Inflammatory macrophage treated with lipopolysaccharide for 4 hours (primary cell): ENCODE results near the gene TARBP2.
A peak's percentile ranks its signal among the peaks of the same experiment; 100 is the strongest.
"Not testable (repeated sequence)": the region's sequence is repeated elsewhere in the genome, so short reads cannot be mapped to it uniquely, and the experiment has no call there.

Source experiments
- DNase-seq: peaks from one replicate; pipeline ENCODE4 v3.0.0-alpha.2; 2020

TARBP2 gene

DNA sequence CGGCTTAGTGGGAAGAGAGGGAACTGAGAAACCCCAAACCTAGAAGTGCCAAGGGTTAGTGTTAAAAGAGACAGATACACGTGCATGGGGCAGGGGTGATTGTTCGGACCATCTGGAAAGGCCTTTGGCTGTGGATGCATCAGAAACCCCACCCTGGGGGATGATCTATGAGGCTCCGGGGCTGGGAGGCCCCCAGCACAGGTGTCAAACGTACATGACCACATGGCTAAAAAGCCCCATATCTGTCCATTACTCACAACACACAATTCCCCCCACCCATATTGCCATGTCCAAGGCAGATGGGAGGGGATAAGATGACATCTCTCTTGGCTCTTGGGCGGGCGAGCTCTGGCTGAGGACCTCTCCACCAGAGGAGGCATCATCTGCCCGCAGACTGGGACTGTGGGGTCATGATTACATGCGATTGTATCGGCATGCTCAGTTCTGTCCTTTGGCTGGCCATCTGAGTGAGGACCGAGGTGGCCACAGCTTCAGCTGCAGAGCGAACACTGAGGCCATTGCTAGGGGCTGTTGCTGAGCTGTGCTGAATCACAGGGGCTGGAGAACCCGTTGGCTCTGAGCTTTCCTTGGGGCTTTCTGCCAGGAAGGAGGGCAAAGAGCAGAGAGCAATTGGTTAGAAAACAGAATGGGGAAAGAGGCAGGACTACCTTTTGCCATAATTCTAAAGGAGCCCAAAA lies 15.8 kb downstream of the TARBP2 start:
- DNase-seq, result no peak

DNA sequence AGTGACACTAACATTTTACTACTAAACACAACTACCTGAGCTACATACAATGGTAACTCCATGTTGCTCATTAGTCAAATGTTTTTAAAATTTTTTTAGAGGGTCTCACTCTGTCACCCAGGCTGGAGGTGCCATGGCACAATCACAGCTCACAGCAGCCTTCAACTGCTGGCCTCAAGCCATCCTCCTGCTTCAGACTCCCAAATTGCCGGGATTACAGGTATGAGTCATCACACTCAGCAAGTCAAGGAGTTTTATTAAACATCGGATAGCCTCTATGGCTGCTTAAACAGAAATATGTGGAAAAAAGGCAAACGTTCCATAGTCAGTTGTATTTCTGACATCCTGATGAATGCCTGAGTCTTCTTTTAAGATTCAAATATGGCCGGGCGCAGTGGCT lies 17.3 kb downstream of the TARBP2 start:
- DNase-seq, result no peak

DNA sequence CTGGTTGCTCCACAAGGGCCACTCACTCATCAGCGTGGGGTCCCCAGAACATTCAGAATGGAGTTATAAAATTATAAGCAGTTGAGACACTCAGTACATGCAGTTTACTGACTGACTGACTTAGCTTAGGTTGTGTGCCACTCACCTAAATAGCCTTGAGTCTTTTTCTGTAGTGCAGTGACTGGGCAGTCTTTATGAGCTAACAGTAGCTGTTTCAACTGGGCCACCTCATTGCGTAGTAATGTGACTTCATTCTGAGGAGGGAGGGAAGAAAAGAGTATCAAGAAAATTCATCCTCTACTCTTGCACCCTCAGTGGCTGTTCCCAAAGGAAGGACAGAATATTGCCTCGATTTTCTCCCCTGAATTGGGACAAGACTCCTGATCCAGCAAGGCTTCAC lies 22.0 kb downstream of the TARBP2 start:
- DNase-seq, result no peak

DNA sequence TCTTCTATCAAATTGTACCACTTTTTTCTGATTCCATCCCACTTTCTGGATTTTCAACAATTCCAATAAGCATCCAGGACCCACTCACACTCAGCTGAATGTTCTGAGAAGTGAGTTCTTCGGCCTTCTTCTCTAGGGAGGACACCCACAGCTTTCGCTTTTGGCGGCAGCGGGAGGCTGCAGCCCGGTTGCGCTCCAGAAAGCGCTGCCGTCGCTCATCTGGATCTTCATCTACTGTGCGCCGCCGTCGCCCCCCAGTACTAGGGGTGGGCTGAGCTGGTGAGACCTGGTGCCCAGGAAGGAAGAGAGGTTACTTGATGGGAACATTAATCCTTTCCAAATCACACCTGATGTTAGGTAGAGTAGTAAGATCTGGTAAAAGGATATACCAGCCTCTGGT lies 23.4 kb downstream of the TARBP2 start:
- DNase-seq, result no peak

DNA sequence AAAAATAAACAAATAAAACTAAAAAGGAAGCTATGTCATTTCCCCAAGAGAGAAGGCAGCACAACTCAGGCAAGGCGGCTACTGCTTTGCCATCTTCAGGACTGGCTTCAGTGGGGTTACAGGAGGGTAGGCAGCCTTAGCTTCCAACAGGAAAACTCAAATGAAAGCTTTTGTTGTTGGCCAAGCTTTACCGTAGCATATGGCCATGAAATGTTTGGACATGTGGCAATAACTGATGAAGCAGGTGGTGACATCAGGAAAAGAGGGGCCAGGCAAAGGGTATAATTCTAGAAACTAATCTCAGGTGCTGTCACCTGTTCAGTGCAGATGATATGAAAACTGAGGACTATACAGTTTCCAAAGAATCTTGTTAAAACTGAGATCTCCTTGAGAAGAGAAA lies 29.0 kb downstream of the TARBP2 start:
- DNase-seq, result no peak

DNA sequence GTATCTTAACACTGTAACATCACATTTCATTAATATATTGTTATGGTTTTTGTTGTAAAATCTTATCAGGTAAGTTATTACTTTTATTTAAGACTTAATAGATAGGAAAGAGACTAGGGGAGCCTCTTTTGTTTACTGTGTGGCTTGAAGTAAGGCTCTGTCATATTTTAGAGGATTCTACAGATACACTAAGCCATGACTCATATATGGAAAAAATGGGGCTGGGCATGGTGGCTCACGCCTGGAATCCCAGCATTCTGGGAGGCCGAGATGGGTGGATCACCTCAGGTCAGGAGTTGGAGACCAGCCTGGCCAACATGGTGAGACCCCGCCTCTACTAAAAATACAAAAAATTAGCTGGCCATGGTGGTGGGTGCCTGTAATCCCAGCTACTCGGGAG lies 29.8 kb downstream of the TARBP2 start:
- DNase-seq, result no peak

DNA sequence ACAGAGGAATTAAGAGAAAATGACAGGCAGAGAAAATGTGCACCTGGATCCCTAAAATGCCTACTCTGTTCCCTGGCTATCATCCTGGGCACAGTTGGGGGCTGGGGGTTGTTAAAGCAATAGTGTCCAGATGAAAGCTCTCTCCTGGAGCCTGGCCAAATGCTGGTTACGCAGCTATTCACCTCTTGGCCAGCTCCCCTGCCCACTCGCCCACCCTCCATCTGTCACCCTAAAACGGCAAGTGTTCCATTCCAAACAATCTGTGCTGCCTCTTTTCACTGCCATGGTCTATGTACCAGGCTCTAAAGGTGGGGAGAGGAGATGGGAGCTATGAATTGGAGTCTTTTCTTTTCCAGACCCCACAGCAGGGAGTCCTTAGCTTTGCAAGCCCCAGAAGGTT lies 30.9 kb downstream of the TARBP2 start:
- DNase-seq, result no peak

DNA sequence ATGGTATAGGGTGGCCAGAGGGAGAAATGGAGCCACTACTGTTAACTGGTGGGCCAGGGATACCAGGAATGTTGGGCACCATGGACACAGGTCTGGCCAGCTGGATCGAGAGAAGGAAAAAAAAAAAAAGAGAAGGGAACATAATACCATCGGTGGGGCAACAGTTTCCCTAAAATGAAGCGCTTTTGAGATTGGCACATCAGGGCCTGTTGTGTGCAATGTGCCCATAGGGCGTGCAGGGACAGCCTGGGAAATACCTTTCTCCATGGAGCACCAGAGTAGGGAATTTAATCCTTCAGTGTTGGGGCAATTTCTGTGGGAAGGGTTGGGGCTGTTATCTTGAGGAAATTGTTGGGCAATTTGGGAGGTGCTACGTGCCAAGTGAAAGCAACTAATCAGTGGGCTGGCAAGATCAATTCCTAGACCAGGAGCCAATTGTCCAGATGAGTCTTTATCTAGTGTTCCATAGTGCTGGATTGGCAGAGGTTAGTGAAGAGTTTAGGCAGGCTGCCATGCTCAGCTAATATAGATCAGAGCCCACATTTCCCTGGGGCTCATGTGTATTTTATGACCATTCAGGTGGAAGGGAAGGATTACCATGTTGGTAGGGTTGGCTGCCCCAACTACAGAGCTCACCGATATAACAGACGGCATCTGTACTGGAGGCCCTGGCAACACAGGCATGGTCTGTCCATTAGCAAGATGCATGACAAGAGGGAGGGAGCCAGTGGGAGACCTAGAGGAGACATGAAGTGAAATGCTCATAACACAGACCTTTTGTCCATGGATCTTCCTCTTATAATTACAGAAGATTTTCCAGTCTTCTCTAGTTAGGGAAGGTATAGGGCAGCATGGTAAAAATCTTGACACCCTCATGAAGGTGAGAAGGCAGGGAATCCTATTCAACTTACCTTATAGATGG lies 31.7 kb downstream of the TARBP2 start:
- DNase-seq, result peak; percentile 33

DNA sequence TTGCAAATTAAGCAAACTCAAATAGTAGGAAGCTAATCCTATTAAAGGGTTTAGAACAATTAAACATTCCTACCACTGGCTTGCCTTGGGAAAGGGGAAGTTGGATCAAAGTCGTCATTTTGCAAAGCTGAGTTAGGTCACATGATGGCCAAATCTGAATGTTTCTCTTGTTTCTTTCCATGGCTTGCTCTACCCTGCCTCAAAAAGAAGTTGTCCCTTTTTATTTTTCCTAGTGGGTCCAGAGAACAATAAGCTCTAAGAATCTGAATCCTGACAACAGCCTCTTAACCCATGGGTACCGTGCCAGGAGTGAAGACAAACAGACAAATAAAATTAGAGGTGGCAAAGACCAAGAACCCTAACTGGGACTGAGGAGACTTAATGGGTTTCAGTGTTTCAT lies 32.4 kb downstream of the TARBP2 start:
- DNase-seq, result peak; percentile 56

DNA sequence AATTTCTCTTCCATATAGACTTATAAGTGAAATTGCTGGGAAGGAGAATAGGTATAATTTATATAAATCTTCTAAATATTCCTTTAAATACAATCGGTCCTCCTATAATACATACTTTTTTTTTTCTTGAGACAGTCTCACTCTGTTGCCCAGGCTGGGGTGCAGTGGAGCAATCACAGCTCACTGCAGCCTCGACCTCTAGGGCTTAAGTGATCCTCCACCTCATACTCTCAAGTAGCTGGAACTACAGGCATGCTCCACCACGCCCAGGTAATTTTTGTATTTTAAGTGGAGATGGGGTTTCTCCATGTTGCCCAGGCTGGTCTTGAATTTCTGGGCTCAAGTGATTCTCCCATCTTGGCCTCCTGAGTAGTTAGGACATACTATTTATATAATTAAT lies 35.9 kb downstream of the TARBP2 start:
- DNase-seq, result no peak

DNA sequence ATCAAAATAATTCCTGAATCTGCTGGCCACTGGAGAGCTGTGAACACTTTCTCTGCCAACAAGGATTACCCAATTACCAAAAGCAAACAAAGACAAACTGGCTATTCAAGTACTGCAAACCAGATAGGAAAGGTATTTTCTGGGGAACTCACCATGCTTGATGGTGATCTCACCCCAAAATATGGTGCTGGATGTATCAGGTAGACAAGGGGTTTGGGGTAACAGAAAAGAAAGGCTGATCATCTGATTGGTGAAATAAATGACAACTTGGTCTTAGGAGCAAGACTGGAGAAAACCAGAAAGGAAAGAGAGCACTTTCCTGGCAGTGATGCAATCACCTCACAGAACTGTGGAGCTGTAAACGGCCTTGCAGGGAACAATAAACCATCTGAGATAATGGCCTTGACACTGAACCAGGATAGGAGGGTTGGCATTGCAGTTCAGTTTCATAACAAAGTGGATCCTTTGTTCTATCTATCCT lies 37.2 kb downstream of the TARBP2 start:
- DNase-seq, result no peak

DNA sequence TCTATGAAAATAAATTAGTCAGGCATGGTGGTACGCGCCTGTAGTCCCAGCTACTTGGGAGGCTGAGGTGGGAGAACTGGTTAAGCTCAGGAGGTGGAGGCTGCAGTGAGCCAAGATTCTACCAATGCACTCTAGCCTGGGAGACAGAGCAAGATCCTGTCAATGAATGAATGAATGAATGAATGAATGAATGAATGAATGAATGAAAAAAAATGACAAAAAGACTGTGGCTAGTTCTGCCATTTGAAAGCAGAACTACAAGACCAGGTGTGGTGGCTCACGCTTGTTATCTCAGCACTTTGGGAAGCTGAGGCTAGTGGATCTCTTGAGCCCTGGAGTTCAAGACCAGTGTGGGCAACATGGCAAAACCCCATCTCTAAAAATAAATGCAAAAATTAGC lies 38.4 kb downstream of the TARBP2 start:
- no peak for DNase-seq

DNA sequence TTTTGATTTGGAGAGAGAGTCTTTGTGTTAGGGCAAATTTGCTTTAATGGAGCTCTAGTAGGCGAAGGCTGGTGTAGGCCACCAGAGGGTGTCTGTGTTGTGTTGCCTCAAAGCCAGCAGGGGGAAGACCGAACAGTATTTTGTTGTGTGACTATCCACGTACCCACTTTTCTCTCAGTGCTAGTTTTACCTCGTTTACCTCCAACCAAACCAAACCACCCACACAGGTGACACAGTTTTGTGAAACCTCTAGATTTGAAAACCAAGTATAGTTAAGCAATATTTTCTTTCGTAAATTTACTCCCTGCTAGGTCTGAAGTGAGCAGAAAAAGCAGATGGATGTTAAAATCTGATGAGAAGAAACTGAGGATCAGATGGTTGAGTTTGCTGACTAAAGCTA lies 42.5 kb downstream of the TARBP2 start:
- peak; percentile 47 for DNase-seq

DNA sequence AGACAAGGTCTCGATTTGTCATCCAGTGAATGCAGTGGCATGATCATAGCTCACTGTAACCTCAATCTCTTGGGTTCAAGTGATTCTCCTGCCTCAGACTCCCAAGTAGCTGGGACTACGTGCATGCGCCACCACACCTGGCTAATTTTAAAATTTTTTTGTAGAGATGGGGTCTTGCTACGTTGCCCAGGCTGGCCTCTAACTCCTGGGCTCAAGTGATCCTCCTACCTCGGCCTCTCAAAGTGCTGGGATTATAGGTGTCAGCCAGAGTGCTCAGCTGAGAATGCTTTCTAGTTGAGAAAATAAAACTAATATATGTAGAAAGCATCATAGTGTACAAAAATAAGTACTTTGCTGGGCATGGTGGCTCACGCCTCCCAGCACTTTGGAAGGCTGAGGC lies 47.3 kb downstream of the TARBP2 start:
- not testable (repeated sequence) for DNase-seq

DNA sequence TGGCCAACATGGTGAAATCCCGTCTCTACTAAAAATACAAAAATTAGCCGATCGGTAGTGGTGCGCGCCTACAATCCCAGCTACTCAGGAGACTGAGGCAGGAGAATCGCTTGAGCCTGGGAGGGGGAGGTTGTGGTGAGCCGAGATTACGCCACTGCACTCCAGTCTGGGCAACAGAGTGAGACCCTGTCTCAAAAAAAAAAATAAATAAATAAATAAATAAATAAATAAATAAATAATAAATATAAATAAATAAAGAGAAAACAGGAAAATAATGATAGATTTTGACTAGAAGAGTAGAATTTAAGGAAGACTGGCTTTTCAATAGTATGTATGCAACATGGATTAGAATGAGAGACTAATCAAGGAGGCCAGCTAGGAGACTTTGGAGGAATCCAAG lies 49.0 kb downstream of the TARBP2 start:
- not testable (repeated sequence) for DNase-seq

DNA sequence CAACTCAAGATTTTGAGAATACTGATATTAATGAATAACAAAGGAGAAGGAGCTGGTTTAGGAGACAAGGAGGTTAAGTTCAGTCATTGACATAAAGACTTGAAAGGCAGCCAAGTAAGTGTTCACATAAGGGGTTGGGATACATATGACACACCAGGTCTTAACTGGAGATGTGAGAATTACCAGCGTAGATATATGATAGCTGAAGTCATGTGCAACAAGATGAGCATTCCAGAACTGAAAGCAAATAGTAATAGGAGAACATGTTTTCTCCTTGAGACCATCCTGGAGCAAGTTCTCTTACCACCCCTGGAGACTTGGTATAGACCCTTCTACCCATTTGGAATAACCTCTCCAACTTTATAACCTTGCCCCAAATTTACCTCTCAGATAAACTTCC lies 49.5 kb downstream of the TARBP2 start:
- no peak for DNase-seq

DNA sequence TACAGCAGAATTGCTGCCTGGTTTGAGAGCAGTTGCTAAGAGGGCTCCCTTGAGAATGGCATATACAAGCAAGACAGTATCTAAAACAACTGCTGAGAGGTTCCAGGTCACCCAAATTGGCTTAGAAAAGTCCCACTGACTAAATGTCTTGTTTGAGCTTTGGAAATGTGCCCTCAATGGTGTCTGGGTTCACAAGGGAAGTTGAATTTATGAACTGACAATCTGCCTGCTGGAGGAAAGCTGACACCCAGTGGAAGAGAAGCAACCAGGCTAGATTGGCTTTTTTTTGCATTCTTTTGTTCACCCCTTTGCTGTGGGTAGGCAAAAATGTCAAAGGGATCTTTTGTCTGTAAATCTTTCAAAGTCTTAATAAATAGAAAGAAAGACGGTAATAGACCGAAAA lies 50.8 kb downstream of the TARBP2 start:
- no peak for DNase-seq

DNA sequence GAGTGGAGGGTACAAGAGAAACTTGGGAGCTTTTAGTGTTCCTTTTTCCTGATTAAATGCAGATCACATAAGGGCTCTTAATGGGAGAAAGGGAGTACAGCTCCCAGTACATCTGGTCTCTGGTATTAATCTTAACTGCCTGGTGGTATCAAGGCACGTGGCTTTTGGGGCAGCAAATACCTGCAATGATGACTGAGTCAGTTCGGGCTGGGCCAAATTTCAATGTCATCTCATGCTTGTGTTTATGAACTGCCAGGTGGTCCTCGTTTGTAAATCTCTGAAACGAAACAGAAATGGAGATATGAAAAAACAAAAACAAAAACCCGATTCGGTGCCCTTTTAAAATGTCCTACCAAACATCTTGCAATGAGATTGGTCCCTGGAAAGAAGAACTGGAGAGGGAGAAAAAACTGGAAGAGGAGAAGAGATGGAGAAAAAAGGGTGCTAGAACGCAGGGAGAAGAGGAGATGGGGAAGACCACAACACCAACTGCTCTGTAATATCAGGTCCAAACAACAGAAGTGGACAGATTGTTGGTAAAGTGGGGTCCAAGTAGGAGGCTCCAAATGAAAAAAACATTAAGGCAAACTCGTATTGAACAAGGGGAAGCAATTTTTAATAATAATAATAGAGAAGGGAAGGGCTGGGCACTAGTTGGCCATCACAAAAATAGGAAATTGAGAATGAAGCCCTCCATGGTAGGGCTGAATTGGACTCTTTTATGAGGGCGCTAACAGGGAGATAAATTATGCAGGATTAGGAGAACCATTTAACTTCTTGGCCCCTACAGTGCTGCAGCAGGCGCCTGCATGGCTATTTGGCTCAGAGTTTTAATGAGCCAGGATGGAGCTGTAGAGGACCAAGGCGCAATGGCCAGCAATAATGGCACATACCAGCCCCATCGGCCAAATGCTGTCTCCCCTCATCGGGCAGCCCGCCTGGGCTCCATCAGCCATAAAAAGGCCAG lies 51.6 kb downstream of the TARBP2 start:
- no peak for DNase-seq
